ENCODE results near the gene TLX1.

DNA sequence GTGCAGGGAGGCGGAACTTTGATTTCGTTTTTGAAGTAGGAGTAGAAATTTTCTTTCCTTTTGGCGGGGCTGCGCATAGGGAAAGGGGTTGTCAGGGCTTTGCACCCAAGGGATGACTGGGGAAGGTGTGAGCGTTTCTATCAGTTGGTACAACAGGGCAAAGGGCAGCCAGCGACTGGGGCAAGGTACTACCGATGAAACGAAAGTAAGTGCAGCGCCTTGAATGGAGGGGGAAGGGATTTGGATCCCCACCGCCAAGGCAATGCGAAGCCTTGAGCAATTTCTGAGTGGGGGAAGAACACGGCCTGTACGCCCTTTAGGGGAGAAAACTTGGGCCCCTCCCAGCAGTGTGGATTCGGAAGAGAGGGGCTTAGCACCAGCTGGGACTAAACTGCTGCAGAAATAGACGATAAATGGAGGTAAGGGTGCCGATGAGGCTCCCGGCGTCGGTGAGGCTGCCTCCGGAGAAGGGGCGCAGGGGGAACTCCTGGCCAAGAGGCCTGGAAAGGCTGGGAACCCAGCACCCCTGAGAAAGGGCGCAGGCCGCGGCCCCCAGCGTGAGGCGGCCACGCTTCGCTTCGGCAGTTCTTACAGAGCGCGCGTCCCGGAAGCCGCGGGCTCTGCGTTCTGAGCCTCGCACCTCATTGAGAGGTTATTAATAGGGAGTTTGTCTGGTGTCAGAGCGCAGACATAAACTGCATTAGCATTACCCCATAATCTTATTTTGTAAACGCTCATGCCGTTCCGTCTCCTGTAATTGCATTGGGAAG is 10.0 kb upstream of the TLX1 start:
- TF ChIP-seq MAX (IDR thresholded peaks at IDR 0.05) (no peak), EP300 (IDR thresholded peaks at IDR 0.05; ENCODE audit: borderline replicate concordance) (no peak), TAF1 (IDR thresholded peaks at IDR 0.05; ENCODE audit: low read depth) (no peak), USF1 (IDR thresholded peaks at IDR 0.05) (no peak), EGR1 (IDR thresholded peaks at IDR 0.05) (no peak), RAD21 (IDR thresholded peaks at IDR 0.05; ENCODE audit: low read depth) (no peak), ZBTB7A (IDR thresholded peaks at IDR 0.05; ENCODE audit: low read depth) (no peak), YY1 (IDR thresholded peaks at IDR 0.05; ENCODE audit: low read depth) (no peak), NFIC (IDR thresholded peaks at IDR 0.05) (no peak), TCF12 (IDR thresholded peaks at IDR 0.05; ENCODE audit: low read depth) (no peak)
- TF ChIP-seq, protein P1, sequence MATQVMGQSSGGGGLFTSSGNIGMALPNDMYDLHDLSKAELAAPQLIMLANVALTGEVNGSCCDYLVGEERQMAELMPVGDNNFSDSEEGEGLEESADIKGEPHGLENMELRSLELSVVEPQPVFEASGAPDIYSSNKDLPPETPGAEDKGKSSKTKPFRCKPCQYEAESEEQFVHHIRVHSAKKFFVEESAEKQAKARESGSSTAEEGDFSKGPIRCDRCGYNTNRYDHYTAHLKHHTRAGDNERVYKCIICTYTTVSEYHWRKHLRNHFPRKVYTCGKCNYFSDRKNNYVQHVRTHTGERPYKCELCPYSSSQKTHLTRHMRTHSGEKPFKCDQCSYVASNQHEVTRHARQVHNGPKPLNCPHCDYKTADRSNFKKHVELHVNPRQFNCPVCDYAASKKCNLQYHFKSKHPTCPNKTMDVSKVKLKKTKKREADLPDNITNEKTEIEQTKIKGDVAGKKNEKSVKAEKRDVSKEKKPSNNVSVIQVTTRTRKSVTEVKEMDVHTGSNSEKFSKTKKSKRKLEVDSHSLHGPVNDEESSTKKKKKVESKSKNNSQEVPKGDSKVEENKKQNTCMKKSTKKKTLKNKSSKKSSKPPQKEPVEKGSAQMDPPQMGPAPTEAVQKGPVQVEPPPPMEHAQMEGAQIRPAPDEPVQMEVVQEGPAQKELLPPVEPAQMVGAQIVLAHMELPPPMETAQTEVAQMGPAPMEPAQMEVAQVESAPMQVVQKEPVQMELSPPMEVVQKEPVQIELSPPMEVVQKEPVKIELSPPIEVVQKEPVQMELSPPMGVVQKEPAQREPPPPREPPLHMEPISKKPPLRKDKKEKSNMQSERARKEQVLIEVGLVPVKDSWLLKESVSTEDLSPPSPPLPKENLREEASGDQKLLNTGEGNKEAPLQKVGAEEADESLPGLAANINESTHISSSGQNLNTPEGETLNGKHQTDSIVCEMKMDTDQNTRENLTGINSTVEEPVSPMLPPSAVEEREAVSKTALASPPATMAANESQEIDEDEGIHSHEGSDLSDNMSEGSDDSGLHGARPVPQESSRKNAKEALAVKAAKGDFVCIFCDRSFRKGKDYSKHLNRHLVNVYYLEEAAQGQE (IDR thresholded peaks at IDR 0.05; ENCODE audit: low read depth), result no peak

Data from Ishikawa (cell line).